ENCODE data around the gene SORCS1. TPM values are rescaled to one million over a fixed set of nuclear protein-coding genes. Genes with fewer than 3 reads are reported as not detected.
A peak's percentile ranks its signal among the peaks of the same experiment; 100 is the strongest.

SORCS1 gene
- polyA plus RNA-seq, 3 donors: 0.09 TPM; not detected in 2

DNA sequence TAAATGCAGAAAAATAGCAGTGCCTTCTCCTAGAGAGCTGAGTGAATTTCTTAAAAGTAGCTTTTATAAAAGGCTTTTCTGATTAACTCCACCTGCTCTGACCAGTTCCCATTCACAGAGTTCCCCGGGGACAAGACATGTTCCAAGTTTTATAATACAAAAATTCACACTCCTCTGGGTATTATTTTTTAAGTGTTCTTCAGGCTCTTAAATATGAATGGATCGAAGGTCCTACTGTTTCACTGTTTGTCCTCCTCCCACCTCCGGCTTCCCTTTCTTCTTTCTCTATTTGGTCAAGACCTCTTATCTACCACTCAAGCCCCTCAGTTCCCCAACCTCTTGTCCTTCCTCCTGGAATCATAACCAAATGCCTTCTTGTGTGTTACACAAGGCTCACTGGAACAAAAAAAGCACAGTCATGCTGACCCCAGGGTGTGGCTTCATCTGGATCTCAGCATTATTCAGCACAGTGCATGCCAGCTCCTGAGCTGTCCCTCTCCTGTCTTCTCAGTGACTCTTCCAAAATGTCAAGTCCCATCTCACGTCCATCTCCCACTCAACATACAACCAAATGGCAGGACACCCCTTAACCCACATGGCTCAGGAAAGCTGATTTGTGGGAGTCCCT is 222.4 kb downstream of the SORCS1 start:
- Histone ChIP-seq H3K9me3 (replicated peaks in 1 of 2; ENCODE audit: control insufficient read depth in 1 of 2, insufficient read depth in 1 of 2, low read length in 2 of 2) (no peaks in the 10 kb centered on the region), H3K79me2 (ENCODE audit: insufficient read depth, low read length) (no peaks in the 10 kb centered on the region), H3K36me3 (replicated peaks in 1 of 2; ENCODE audit: control insufficient read depth in 1 of 2, insufficient read depth in 2 of 2, low read length in 2 of 2) (no peaks in the 10 kb centered on the region), H4K20me1 (ENCODE audit: insufficient read depth, low read length) (no peaks in the 10 kb centered on the region), H2AFZ (ENCODE audit: insufficient read depth, low read depth, low read length, poor library complexity, severe bottlenecking) (no peak overlapping the region), H3K9ac (ENCODE audit: insufficient read depth, low read length, poor library complexity, severe bottlenecking) (no peak overlapping the region), H3K27ac (ENCODE audit: low read depth in 1 of 2, low read length in 2 of 2) (no peak overlapping the region), H3K4me1 (ENCODE audit: control insufficient read depth in 1 of 2, insufficient read depth in 2 of 2, low read length in 2 of 2) (peaks cover 23 to 28% of the 10 kb centered on the region in 2 donors), H3K27me3 (ENCODE audit: control insufficient read depth in 2 of 2, insufficient read depth in 2 of 2, low read length in 2 of 2) (no peaks in the 10 kb centered on the region), H3K4me2 (replicated peaks; ENCODE audit: extremely low read depth, low read length, poor library complexity, severe bottlenecking) (peak overlapping the region; percentile 24), H3K4me3 (replicated peaks in 1 of 3; ENCODE audit: low read depth in 2 of 3, low read length in 3 of 3) (peak overlapping the region in 1 of 3 experiments; percentile 1)
- no peak overlapping the region for H3K27ac Mint-ChIP-seq
- no peaks in the 10 kb centered on the region for H3K27me3 Mint-ChIP-seq (ENCODE audit: low read depth in 3 of 3)
- no peaks in the 10 kb centered on the region for H3K36me3 Mint-ChIP-seq
- H3K4me1 Mint-ChIP-seq: peaks cover 11% of the 10 kb centered on the region
- peak; percentile 18 to 56 (median 40) for DNase-seq
- intact Hi-C loops (cut with micrococcal nuclease): no loop called here
- TF ChIP-seq, protein P1, sequence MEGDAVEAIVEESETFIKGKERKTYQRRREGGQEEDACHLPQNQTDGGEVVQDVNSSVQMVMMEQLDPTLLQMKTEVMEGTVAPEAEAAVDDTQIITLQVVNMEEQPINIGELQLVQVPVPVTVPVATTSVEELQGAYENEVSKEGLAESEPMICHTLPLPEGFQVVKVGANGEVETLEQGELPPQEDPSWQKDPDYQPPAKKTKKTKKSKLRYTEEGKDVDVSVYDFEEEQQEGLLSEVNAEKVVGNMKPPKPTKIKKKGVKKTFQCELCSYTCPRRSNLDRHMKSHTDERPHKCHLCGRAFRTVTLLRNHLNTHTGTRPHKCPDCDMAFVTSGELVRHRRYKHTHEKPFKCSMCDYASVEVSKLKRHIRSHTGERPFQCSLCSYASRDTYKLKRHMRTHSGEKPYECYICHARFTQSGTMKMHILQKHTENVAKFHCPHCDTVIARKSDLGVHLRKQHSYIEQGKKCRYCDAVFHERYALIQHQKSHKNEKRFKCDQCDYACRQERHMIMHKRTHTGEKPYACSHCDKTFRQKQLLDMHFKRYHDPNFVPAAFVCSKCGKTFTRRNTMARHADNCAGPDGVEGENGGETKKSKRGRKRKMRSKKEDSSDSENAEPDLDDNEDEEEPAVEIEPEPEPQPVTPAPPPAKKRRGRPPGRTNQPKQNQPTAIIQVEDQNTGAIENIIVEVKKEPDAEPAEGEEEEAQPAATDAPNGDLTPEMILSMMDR (IDR thresholded peaks at IDR 0.05): no peak
- peaks cover 0 to 5% (median 3%) of the 10 kb centered on the region in 7 donors for H3K9me3 Mint-ChIP-seq
- no peak overlapping the region for H3K4me3 Mint-ChIP-seq
- 17% methylated on average over 2 of the region's 4 CpGs for WGBS (ENCODE audit: insufficient coverage)

DNA sequence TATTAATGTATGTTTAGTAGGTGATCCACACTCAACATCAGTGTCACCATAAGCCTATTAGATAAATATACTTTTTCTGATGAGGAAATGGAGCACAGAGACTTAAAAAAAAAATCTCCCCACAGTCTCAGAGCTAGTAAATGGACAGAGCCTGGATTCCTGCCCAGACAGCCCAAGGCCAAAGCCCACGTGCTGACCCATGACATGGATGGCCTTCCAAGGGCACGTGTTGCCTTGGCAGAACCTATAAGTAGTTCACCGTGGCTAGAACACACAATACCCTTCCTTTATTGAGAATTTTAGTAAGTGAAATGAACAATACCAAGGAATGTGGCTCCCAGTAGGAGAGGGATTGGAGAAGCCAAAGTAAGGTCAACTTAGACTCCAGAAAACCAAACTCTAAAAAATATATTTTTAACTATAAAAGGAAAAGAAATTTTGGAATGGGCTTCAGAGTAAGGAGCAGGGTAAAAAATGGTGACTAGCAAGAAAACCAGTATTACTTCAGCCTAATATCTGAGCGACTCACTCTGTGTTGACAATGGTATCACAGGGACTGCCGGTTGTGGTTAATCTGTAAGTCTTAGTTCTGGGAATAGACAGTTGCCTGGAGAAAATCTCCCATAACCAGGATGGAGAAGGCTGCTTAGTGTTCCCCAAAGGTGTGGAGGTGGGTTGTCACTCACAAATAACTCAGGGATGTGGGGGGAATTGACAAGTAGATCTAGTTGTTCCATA is 223.0 kb downstream of the SORCS1 start:
- Histone ChIP-seq H3K27ac (ENCODE audit: low read depth in 1 of 2, low read length in 2 of 2) (no peak overlapping the region), H3K79me2 (ENCODE audit: insufficient read depth, low read length) (no peaks in the 10 kb centered on the region), H3K9ac (ENCODE audit: insufficient read depth, low read length, poor library complexity, severe bottlenecking) (no peak overlapping the region), H3K4me3 (replicated peaks in 1 of 3; ENCODE audit: low read depth in 2 of 3, low read length in 3 of 3) (no peak overlapping the region), H3K4me1 (ENCODE audit: control insufficient read depth in 1 of 2, insufficient read depth in 2 of 2, low read length in 2 of 2) (peaks cover 30 to 35% of the 10 kb centered on the region in 2 donors), H2AFZ (ENCODE audit: insufficient read depth, low read depth, low read length, poor library complexity, severe bottlenecking) (no peak overlapping the region), H4K20me1 (ENCODE audit: insufficient read depth, low read length) (no peaks in the 10 kb centered on the region), H3K27me3 (ENCODE audit: control insufficient read depth in 2 of 2, insufficient read depth in 2 of 2, low read length in 2 of 2) (no peaks in the 10 kb centered on the region), H3K4me2 (replicated peaks; ENCODE audit: extremely low read depth, low read length, poor library complexity, severe bottlenecking) (no peak overlapping the region), H3K36me3 (replicated peaks in 1 of 2; ENCODE audit: control insufficient read depth in 1 of 2, insufficient read depth in 2 of 2, low read length in 2 of 2) (no peaks in the 10 kb centered on the region), H3K9me3 (replicated peaks in 1 of 2; ENCODE audit: control insufficient read depth in 1 of 2, insufficient read depth in 1 of 2, low read length in 2 of 2) (no peaks in the 10 kb centered on the region)
- TF ChIP-seq, protein P1 (IDR thresholded peaks at IDR 0.05): no peak
- no peak for DNase-seq
- H3K27ac Mint-ChIP-seq: no peak overlapping the region
- WGBS (ENCODE audit: insufficient coverage): no CpG with 5 or more reads among the region's 5 CpGs
- intact Hi-C loops (cut with micrococcal nuclease): no loop called here
- H3K27me3 Mint-ChIP-seq (ENCODE audit: low read depth in 3 of 3): no peaks in the 10 kb centered on the region
- H3K36me3 Mint-ChIP-seq: no peaks in the 10 kb centered on the region
- H3K9me3 Mint-ChIP-seq: peaks cover 0 to 6% (median 3%) of the 10 kb centered on the region in 7 donors
- H3K4me3 Mint-ChIP-seq: no peak overlapping the region
- H3K4me1 Mint-ChIP-seq: peaks cover 17% of the 10 kb centered on the region

Data from CD14-positive monocyte (primary cell).